GM12873 (cell line): ENCODE data around the gene PLXDC1.

ENCODE experiments used
- TF ChIP-seq, protein P1 (sequence below): IDR thresholded peaks from 2 replicates; pipeline ENCODE4 v1.5.1; 2012; ENCODE audit warnings: low read depth, mild to moderate bottlenecking, moderate library complexity, low read length, control low read depth; ENCODE audit not compliant: insufficient read depth; ENCODE audit errors: missing control alignments

PLXDC1 gene

GRCh38 chr17:39150795-39151149, 665 bp downstream of the PLXDC1 start:
- TF ChIP-seq, protein P1, sequence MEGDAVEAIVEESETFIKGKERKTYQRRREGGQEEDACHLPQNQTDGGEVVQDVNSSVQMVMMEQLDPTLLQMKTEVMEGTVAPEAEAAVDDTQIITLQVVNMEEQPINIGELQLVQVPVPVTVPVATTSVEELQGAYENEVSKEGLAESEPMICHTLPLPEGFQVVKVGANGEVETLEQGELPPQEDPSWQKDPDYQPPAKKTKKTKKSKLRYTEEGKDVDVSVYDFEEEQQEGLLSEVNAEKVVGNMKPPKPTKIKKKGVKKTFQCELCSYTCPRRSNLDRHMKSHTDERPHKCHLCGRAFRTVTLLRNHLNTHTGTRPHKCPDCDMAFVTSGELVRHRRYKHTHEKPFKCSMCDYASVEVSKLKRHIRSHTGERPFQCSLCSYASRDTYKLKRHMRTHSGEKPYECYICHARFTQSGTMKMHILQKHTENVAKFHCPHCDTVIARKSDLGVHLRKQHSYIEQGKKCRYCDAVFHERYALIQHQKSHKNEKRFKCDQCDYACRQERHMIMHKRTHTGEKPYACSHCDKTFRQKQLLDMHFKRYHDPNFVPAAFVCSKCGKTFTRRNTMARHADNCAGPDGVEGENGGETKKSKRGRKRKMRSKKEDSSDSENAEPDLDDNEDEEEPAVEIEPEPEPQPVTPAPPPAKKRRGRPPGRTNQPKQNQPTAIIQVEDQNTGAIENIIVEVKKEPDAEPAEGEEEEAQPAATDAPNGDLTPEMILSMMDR: no peak

DNA sequence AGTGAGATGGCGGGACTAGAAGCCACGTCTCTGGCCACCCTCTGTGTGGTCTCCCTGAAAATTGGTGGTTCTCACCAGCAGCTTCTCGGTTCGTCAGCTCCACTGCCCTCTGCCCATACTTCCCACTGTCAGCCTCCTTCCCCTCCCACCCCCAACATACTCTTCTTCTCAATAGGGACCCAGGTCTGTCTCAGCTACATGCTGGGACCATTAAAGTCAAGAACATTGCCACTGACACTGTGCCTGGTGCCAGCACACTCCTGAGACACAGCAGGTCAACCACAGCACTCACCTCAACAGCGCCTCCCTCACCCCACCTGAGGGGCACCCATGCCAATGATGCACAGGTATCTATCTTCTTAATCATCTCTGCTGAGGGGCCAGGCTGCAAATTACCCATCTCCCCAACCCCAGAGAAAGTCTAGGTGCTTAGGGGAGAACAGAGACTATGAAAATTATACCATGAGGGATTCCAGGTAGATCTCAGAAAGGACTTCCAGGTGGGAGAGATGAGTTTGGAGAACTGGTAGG, 1.3 kb downstream of the PLXDC1 start:
- TF ChIP-seq, protein P1: no peak

DNA sequence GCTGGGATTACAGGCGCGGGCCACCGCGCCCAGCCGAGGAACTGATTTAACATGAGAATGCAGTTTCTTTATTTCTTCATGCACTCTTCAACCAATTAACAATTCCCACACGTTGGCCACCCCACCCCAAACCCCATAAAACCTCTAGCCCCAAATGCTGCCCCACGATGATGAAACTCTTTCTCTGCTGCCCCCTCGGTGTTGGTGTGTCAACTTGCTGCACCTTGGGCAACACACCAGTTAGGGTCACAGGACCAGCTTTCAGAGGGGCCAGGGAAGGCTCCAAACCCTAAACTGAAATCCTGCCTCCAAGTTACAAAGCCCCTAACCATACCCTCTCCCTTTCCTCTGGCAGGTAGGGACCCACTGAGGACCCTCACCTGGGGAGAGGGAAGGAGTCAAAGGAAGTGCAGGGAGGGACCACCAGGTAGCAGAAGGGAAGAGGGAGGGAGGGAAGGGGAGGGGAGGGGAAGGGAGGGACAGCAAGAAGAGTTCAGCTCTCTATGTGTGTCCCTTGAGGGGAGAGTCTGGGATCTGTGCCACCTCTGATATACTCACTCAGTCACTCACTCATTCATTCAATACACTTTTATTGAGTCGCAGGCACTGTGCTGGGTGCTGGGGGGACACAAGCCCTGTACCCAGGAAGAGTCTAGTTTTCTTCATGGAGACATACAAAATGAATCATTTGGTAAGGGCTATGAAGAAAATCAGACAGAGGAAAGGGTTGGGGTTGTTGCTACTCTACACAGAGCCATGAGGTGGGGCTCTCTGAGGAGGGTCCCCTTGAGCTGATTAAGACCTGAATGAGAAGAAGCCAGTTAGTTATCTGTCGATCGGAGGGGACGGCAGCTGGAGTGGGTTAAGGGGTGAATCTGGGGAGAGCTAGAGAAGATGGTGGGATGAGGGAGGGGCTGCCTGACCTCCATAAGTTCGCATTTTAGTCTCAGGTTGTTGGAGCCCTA, 3.9 kb downstream of the PLXDC1 start:
- TF ChIP-seq, protein P1: no peak

- TF ChIP-seq, protein P1: no peak
These were observed 5.2 kb downstream of the PLXDC1 start for GRCh38 chr17:39146273-39146672.

GRCh38 chr17:39145143-39145542, 6.3 kb downstream of the PLXDC1 start:
- TF ChIP-seq, protein P1: no peak

DNA sequence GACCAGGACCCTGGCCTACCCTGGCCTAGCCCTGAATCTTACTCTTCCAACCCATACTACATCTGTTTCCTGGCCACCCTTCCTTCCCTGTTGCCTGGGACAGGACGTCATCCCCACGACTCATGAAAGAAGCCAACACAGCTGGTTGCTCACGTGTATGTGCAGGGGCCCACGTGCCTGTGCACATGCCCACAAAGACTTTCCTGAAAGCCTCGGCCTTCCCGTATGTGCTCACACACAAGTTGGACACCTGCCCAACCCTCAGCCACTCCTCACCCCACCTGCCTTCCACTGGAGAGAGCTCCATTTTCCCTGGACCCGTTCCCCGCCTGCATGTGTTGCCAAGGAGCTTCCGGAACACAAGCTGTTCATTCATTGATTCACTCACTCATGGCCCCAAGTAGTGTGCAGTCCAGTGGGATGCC, 7.0 kb downstream of the PLXDC1 start:
- TF ChIP-seq, protein P1: no peak

DNA sequence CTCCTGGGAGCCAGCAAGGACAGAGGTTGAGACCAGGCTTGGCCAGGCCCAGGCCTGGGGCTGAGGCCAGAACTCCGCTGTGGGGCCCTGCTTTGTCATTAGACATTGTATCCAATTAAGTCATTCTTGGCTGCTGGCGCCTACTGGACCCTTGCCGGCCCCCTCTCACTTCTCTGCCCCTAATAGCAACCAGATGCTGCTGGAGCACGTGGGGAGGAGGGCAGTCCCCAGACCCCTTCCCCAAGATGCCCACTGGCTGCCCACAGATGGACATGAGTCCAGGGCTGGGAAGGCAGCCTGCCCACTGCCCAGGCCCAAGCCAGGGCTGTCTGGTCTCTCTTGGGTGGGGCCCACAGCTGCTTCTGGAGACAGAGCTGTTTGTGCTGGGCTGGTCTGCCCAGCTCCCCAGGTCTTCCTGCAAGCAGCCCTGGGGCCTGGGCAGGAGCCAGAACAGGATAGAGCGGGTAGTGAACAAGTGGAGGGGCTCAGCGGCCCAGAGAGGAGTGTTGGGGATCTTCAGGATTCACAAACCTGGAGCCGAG, 7.8 kb downstream of the PLXDC1 start:
- TF ChIP-seq, protein P1: no peak
